ENCODE data around the gene COL1A2.

The COL1A2 gene

GRCh38 chr7:94362276-94362675 is 32.4 kb upstream of the COL1A2 start:
- no peaks in the 10 kb centered on the region for H3K9me3 ChIP-seq (ENCODE audit: control insufficient read depth in 2 of 2, low read length in 2 of 2)
- no peak overlapping the region for H3K4me3 ChIP-seq (ENCODE audit: low read length in 2 of 2)
- H3K36me3 ChIP-seq (ENCODE audit: control insufficient read depth in 2 of 2, insufficient read depth in 2 of 2, low read length in 2 of 2), result no peaks in the 10 kb centered on the region
- H3K27ac ChIP-seq (ENCODE audit: low read depth in 2 of 2, low read length in 2 of 2), result no peak overlapping the region
- H3K4me1 ChIP-seq (ENCODE audit: control insufficient read depth in 2 of 2, insufficient read depth in 2 of 2, low read length in 2 of 2), result no peaks in the 10 kb centered on the region
- H3K9ac ChIP-seq (ENCODE audit: low read depth in 1 of 2, low read length in 2 of 2), result no peak overlapping the region
- no peaks in the 10 kb centered on the region for H3K27me3 ChIP-seq (ENCODE audit: control insufficient read depth in 2 of 2, insufficient read depth in 2 of 2, low read length in 2 of 2)

GRCh38 chr7:94364816-94365215 is 29.9 kb upstream of the COL1A2 start:
- Histone ChIP-seq H3K36me3 (ENCODE audit: control insufficient read depth in 2 of 2, insufficient read depth in 2 of 2, low read length in 2 of 2) (no peaks in the 10 kb centered on the region), H3K4me3 (ENCODE audit: low read length in 2 of 2) (no peak overlapping the region), H3K9ac (ENCODE audit: low read depth in 1 of 2, low read length in 2 of 2) (no peak overlapping the region), H3K27ac (ENCODE audit: low read depth in 2 of 2, low read length in 2 of 2) (no peak overlapping the region), H3K4me1 (ENCODE audit: control insufficient read depth in 2 of 2, insufficient read depth in 2 of 2, low read length in 2 of 2) (no peaks in the 10 kb centered on the region), H3K9me3 (ENCODE audit: control insufficient read depth in 2 of 2, low read length in 2 of 2) (no peaks in the 10 kb centered on the region), H3K27me3 (ENCODE audit: control insufficient read depth in 2 of 2, insufficient read depth in 2 of 2, low read length in 2 of 2) (no peaks in the 10 kb centered on the region)

- no peak overlapping the region for H3K9ac ChIP-seq (ENCODE audit: low read depth in 1 of 2, low read length in 2 of 2)
Measured at GRCh38 chr7:94366163-94366562, 28.5 kb upstream of the COL1A2 start.

GRCh38 chr7:94366832-94367231 is 27.9 kb upstream of the COL1A2 start:
- Histone ChIP-seq H3K9me3 (ENCODE audit: control insufficient read depth in 2 of 2, low read length in 2 of 2) (no peaks in the 10 kb centered on the region), H3K27me3 (ENCODE audit: control insufficient read depth in 2 of 2, insufficient read depth in 2 of 2, low read length in 2 of 2) (no peaks in the 10 kb centered on the region), H3K9ac (ENCODE audit: low read depth in 1 of 2, low read length in 2 of 2) (no peak overlapping the region), H3K4me1 (ENCODE audit: control insufficient read depth in 2 of 2, insufficient read depth in 2 of 2, low read length in 2 of 2) (no peaks in the 10 kb centered on the region), H3K4me3 (ENCODE audit: low read length in 2 of 2) (no peak overlapping the region), H3K36me3 (ENCODE audit: control insufficient read depth in 2 of 2, insufficient read depth in 2 of 2, low read length in 2 of 2) (no peaks in the 10 kb centered on the region), H3K27ac (ENCODE audit: low read depth in 2 of 2, low read length in 2 of 2) (no peak overlapping the region)

More at GRCh38 chr7:94366163-94366562, 28.5 kb upstream of the COL1A2 start:
- Histone ChIP-seq H3K27me3 (ENCODE audit: control insufficient read depth in 2 of 2, insufficient read depth in 2 of 2, low read length in 2 of 2) (no peaks in the 10 kb centered on the region), H3K4me1 (ENCODE audit: control insufficient read depth in 2 of 2, insufficient read depth in 2 of 2, low read length in 2 of 2) (no peaks in the 10 kb centered on the region), H3K36me3 (ENCODE audit: control insufficient read depth in 2 of 2, insufficient read depth in 2 of 2, low read length in 2 of 2) (no peaks in the 10 kb centered on the region), H3K9me3 (ENCODE audit: control insufficient read depth in 2 of 2, low read length in 2 of 2) (no peaks in the 10 kb centered on the region), H3K27ac (ENCODE audit: low read depth in 2 of 2, low read length in 2 of 2) (no peak overlapping the region), H3K4me3 (ENCODE audit: low read length in 2 of 2) (no peak overlapping the region)

GRCh38 chr7:94367949-94368348 is 26.7 kb upstream of the COL1A2 start:
- Histone ChIP-seq H3K4me3 (ENCODE audit: low read length in 2 of 2) (no peak overlapping the region), H3K27me3 (ENCODE audit: control insufficient read depth in 2 of 2, insufficient read depth in 2 of 2, low read length in 2 of 2) (no peaks in the 10 kb centered on the region), H3K27ac (ENCODE audit: low read depth in 2 of 2, low read length in 2 of 2) (peak overlapping the region; percentile 16 to 38), H3K9ac (ENCODE audit: low read depth in 1 of 2, low read length in 2 of 2) (no peak overlapping the region), H3K9me3 (ENCODE audit: control insufficient read depth in 2 of 2, low read length in 2 of 2) (no peaks in the 10 kb centered on the region), H3K4me1 (ENCODE audit: control insufficient read depth in 2 of 2, insufficient read depth in 2 of 2, low read length in 2 of 2) (no peaks in the 10 kb centered on the region), H3K36me3 (ENCODE audit: control insufficient read depth in 2 of 2, insufficient read depth in 2 of 2, low read length in 2 of 2) (no peaks in the 10 kb centered on the region)

DNA sequence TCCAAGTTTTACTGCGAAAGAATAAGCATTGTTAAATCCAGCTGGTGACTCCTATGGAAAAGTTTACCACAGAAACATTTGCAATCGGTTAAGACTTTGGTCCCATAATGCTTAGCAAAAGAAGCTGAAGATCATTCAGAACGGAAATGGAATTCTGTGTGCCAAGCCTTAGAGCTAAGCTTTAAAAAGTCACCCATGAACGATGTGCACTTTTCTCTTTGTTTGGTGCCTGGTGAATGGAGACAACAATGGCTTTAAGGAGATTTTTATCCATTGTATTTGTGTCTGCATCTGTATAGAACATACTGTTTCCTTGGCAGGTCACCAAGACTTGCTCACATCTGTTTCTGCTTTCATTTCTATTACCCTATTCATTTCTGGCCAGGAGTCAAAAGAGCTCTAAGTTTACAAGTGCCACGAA is 26.3 kb upstream of the COL1A2 start:
- Histone ChIP-seq H3K4me3 (ENCODE audit: low read length in 2 of 2) (peak overlapping the region in 1 of 2 donors; percentile 17), H3K9me3 (ENCODE audit: control insufficient read depth in 2 of 2, low read length in 2 of 2) (no peaks in the 10 kb centered on the region), H3K27me3 (ENCODE audit: control insufficient read depth in 2 of 2, insufficient read depth in 2 of 2, low read length in 2 of 2) (no peaks in the 10 kb centered on the region), H3K4me1 (ENCODE audit: control insufficient read depth in 2 of 2, insufficient read depth in 2 of 2, low read length in 2 of 2) (no peaks in the 10 kb centered on the region), H3K27ac (ENCODE audit: low read depth in 2 of 2, low read length in 2 of 2) (peak overlapping the region; percentile 16 to 38), H3K9ac (ENCODE audit: low read depth in 1 of 2, low read length in 2 of 2) (no peak overlapping the region), H3K36me3 (ENCODE audit: control insufficient read depth in 2 of 2, insufficient read depth in 2 of 2, low read length in 2 of 2) (no peaks in the 10 kb centered on the region)

- H3K4me1 ChIP-seq (ENCODE audit: control insufficient read depth in 2 of 2, insufficient read depth in 2 of 2, low read length in 2 of 2), result peaks cover 0 to 3% of the 10 kb centered on the region in 2 donors
Measured at GRCh38 chr7:94374231-94374630, 20.5 kb upstream of the COL1A2 start.

GRCh38 chr7:94374721-94375566 is 19.8 kb upstream of the COL1A2 start:
- Histone ChIP-seq H3K36me3 (ENCODE audit: control insufficient read depth in 2 of 2, insufficient read depth in 2 of 2, low read length in 2 of 2) (no peaks in the 10 kb centered on the region), H3K4me3 (ENCODE audit: low read length in 2 of 2) (peak overlapping the region in 1 of 2 donors; percentile 34), H3K9me3 (ENCODE audit: control insufficient read depth in 2 of 2, low read length in 2 of 2) (no peaks in the 10 kb centered on the region), H3K9ac (ENCODE audit: low read depth in 1 of 2, low read length in 2 of 2) (peak overlapping the region in 1 of 2 donors; percentile 33), H3K27me3 (ENCODE audit: control insufficient read depth in 2 of 2, insufficient read depth in 2 of 2, low read length in 2 of 2) (no peaks in the 10 kb centered on the region), H3K4me1 (ENCODE audit: control insufficient read depth in 2 of 2, insufficient read depth in 2 of 2, low read length in 2 of 2) (peaks cover 0 to 3% of the 10 kb centered on the region in 2 donors), H3K27ac (ENCODE audit: low read depth in 2 of 2, low read length in 2 of 2) (peak overlapping the region; percentile 80 to 82)

More at GRCh38 chr7:94374231-94374630, 20.5 kb upstream of the COL1A2 start:
- Histone ChIP-seq H3K9ac (ENCODE audit: low read depth in 1 of 2, low read length in 2 of 2) (no peak overlapping the region), H3K36me3 (ENCODE audit: control insufficient read depth in 2 of 2, insufficient read depth in 2 of 2, low read length in 2 of 2) (no peaks in the 10 kb centered on the region), H3K27ac (ENCODE audit: low read depth in 2 of 2, low read length in 2 of 2) (peak overlapping the region; percentile 68 to 80), H3K9me3 (ENCODE audit: control insufficient read depth in 2 of 2, low read length in 2 of 2) (no peaks in the 10 kb centered on the region), H3K4me3 (ENCODE audit: low read length in 2 of 2) (no peak overlapping the region), H3K27me3 (ENCODE audit: control insufficient read depth in 2 of 2, insufficient read depth in 2 of 2, low read length in 2 of 2) (no peaks in the 10 kb centered on the region)

- Histone ChIP-seq H3K36me3 (ENCODE audit: control insufficient read depth in 2 of 2, insufficient read depth in 2 of 2, low read length in 2 of 2) (no peaks in the 10 kb centered on the region), H3K9me3 (ENCODE audit: control insufficient read depth in 2 of 2, low read length in 2 of 2) (no peaks in the 10 kb centered on the region), H3K4me3 (ENCODE audit: low read length in 2 of 2) (peak overlapping the region in 1 of 2 donors; percentile 34), H3K27ac (ENCODE audit: low read depth in 2 of 2, low read length in 2 of 2) (peak overlapping the region; percentile 80 to 82), H3K4me1 (ENCODE audit: control insufficient read depth in 2 of 2, insufficient read depth in 2 of 2, low read length in 2 of 2) (peaks cover 0 to 3% of the 10 kb centered on the region in 2 donors), H3K9ac (ENCODE audit: low read depth in 1 of 2, low read length in 2 of 2) (peak overlapping the region in 1 of 2 donors; percentile 33), H3K27me3 (ENCODE audit: control insufficient read depth in 2 of 2, insufficient read depth in 2 of 2, low read length in 2 of 2) (no peaks in the 10 kb centered on the region)
Measured at GRCh38 chr7:94375691-94376090, 19.0 kb upstream of the COL1A2 start.

- no peak overlapping the region for H3K4me3 ChIP-seq (ENCODE audit: low read length in 2 of 2)
- no peaks in the 10 kb centered on the region for H3K36me3 ChIP-seq (ENCODE audit: control insufficient read depth in 2 of 2, insufficient read depth in 2 of 2, low read length in 2 of 2)
- H3K9me3 ChIP-seq (ENCODE audit: control insufficient read depth in 2 of 2, low read length in 2 of 2), result no peaks in the 10 kb centered on the region
- no peaks in the 10 kb centered on the region for H3K27me3 ChIP-seq (ENCODE audit: control insufficient read depth in 2 of 2, insufficient read depth in 2 of 2, low read length in 2 of 2)
- H3K27ac ChIP-seq (ENCODE audit: low read depth in 2 of 2, low read length in 2 of 2), result peak overlapping the region; percentile 43 to 53
- peaks cover 0 to 3% of the 10 kb centered on the region in 2 donors for H3K4me1 ChIP-seq (ENCODE audit: control insufficient read depth in 2 of 2, insufficient read depth in 2 of 2, low read length in 2 of 2)
- no peak overlapping the region for H3K9ac ChIP-seq (ENCODE audit: low read depth in 1 of 2, low read length in 2 of 2)
Measured at GRCh38 chr7:94376281-94376680, 18.4 kb upstream of the COL1A2 start.
